GM21381 (cell line): ENCODE measurements around the gene TAS2R20.

Experiments used
- ATAC-seq: cut with Tn5 transposase; IDR thresholded peaks from one replicate; pipeline ENCODE4 v1.9.1; 2021; ENCODE audit warnings: mild to moderate bottlenecking, moderate library complexity; ENCODE audit not compliant: unreplicated experiment

The TAS2R20 gene

GRCh38 chr12:10960211-10960610 is 37.9 kb downstream of the TAS2R20 start:
- ATAC-seq: no peak

- ATAC-seq: no peak
Measured at GRCh38 chr12:10959804-10960203, 38.3 kb downstream of the TAS2R20 start.

- no peak for ATAC-seq
Measured at GRCh38 chr12:10957741-10958140, 40.4 kb downstream of the TAS2R20 start.

GRCh38 chr12:10956085-10956484 is 42.0 kb downstream of the TAS2R20 start:
- ATAC-seq: no peak

GRCh38 chr12:10952645-10953044 is 45.5 kb downstream of the TAS2R20 start:
- no peak for ATAC-seq
